Astrocyte of the cerebellum (primary cell): ENCODE results near the gene CRHR1.

ENCODE experiments used
- DNase-seq: peaks from one replicate; pipeline ENCODE4 v3.0.0-alpha.2; 2011; ENCODE audit warnings: low read depth
- H3K4me3 ChIP-seq: 2 replicates; pipeline ENCODE4 v1.5.1; 2011; ENCODE audit warnings: mild to moderate bottlenecking, low read depth, low read length, moderate library complexity
- CTCF ChIP-seq: IDR thresholded peaks from 2 replicates; pipeline ENCODE4 v1.5.1; 2012; ENCODE audit warnings: low read length, low read depth, moderate library complexity, mild to moderate bottlenecking; ENCODE audit errors: missing control alignments
- in situ Hi-C: cut with HindIII; loops from 2 replicates; pipeline ENCODE4 v1.10.0; 2017; ENCODE audit warnings: low sequenced_read_pairs

The CRHR1 gene

DNA sequence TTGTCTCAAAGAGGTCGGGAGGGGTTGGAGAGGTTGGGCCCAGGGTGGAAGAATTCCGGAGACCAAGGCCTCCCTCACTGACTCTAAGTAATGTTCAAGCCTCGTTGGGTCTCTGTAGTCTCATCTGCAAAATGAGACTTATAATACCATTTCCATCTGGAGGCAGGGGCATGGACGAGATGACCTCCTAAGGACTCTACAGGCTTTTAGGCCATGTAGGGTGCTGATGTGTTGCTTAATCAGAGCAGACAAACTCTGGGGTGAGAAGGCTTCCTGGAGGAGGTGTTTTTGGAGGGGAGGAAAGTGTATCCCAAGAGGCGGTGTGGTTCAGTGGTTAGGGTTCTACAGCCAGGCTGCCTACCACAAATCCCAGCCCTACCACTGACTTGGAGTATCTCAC lies 63.6 kb downstream of the CRHR1 start:
- in situ Hi-C loops: no loop called here
- H3K4me3 ChIP-seq: no peak overlapping the region
- no peak for DNase-seq
- no peak for TF ChIP-seq CTCF

- H3K4me3 ChIP-seq: no peak overlapping the region
- in situ Hi-C loops: no loop called here
- no peak for DNase-seq
- TF ChIP-seq CTCF: no peak
Measured at GRCh38 chr17:45848405-45848804, 64.3 kb downstream of the CRHR1 start.

DNA sequence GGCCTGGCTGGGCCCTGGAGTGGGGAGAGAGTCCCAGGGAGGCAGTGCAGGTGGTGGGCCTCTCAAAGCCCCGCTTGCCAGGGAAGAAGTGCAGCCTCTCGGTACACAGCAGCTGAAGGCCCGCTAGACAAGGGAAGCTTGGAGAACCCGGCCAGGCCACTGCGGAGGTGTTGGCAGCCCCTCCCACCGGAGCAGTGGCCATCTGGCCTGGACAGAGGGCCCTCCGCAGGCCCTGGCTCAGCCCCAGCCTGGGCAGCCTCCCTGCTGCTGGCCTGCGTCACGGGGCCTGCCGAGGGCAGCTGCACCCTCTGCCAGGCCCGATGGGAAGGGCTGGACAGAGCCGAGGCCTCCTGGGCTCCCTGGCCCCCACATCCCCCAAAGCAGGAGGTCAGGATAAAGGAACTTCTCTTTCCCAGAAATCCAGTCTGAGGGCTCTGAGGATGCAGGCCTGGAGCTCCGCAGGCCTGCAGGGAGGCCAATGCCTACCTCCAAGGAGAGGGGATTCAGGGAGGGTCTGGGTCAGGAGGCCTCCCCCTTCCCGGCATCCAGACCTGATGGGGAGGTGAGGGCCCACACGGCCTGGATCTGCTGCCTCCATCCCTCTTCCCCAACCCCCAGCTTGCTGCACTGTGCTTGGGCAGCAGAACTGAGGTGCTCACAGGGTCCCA lies 64.9 kb downstream of the CRHR1 start:
- no peak for TF ChIP-seq CTCF
- no peak overlapping the region for H3K4me3 ChIP-seq
- in situ Hi-C loops: no loop called here
- DNase-seq: no peak

DNA sequence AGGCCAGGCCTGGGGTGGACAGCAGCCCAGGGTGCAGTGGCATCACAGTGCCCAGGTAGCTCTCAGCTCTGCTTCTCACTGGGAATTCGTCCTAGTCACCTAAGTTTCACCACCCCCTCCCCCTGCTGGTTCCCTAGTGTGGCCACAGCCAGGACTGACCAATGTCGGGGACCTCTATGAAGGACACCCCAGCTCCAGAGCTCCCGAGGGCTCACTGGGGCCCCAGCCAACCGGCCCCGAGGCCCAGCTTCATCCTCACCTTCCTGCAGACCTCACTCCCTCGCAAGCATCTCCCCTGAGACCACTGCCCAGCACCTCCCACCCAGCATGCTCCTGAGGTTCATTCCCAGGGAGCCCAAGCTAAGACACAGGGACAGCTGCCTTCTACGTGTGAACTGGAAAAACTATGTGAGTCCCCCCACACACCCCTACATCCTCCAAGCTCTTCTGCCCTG lies 65.4 kb downstream of the CRHR1 start:
- no peak for TF ChIP-seq CTCF
- H3K4me3 ChIP-seq: no peak overlapping the region
- DNase-seq: no peak
- in situ Hi-C loops: no loop called here

- TF ChIP-seq CTCF: no peak
- no peak for DNase-seq
- in situ Hi-C loops: loop anchor here (25.0 kb wide), 1 partner anchor 638 kb away; the partner anchor contains the start of gene FMNL1
- no peak overlapping the region for H3K4me3 ChIP-seq
Measured at GRCh38 chr17:45850011-45850410, 65.9 kb downstream of the CRHR1 start.

- in situ Hi-C loops: loop anchor here (25.0 kb wide), 1 partner anchor 638 kb away; the partner anchor contains the start of gene FMNL1
- no peak for TF ChIP-seq CTCF
- no peak for DNase-seq
- H3K4me3 ChIP-seq: no peak overlapping the region
Measured at GRCh38 chr17:45850468-45850867, 66.3 kb downstream of the CRHR1 start.

DNA sequence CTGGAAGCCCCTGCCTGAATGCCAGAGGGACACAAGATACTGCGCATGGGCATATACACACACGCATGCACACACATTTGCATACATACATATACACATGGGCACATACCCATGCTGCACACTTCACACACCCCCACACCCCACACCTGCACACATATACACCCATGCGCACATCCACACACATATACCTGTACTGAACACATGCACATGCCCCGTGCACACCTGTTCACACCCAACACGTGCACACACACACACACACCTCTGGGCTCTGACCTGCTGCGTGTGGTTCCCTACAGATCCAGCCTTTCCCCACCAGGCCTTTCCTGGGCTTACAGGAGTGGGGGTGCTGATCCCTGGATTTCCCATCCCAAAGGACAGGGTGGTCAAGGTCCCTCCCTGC lies 66.9 kb downstream of the CRHR1 start:
- no peak overlapping the region for H3K4me3 ChIP-seq
- DNase-seq: no peak
- no peak for TF ChIP-seq CTCF
- in situ Hi-C loops: loop anchor here (25.0 kb wide), 1 partner anchor 639 kb away; the partner anchor contains the start of gene FMNL1
